CD4-positive, alpha-beta T cell (primary cell): ENCODE data around the gene GTPBP8. TPM values are rescaled to one million over a fixed set of nuclear protein-coding genes. Genes with fewer than 3 reads are reported as not detected.

Experiments
- ATAC-seq: fragments of 200-7000 bp; cut with Tn5 transposase; one replicate; pipeline ENCODE4 v1.10.0; 2022; ENCODE audit warnings: mild to moderate bottlenecking; ENCODE audit not compliant: poor library complexity
- CTCF ChIA-PET: fragments of 350-600 bp; sonication (Branson Sonifier 250); formaldehyde crosslinking; loops from one replicate; lab custom pipeline; 2021; ENCODE audit warnings: antibody characterized with exemption, inconsistent platforms; lab: Charles Lee
- POLR2A ChIA-PET: fragments of 350-600 bp; sonication (Branson Sonifier 250); formaldehyde crosslinking; loops from one replicate; lab custom pipeline; 2021; ENCODE audit warnings: antibody characterized with exemption, inconsistent platforms; lab: Charles Lee
- DNase-seq, 14 experiments: peaks; one replicate each; pipeline ENCODE4 v3.0.0-alpha.2; 2013 to 2020; ENCODE audit warnings: mixed read lengths in 2 of 14
- H3K27ac ChIP-seq, 2 donors: one replicate each; pipeline versions ENCODE4 v1.5.1 to v1.7.0; 2013; ENCODE audit warnings: low read length in 2 of 2, low read depth in 1 of 2, mild to moderate bottlenecking in 1 of 2
- H3K27me3 ChIP-seq, 2 experiments: 1 replicate in 1 of 2; 2 replicates in 1 of 2; pipeline versions ENCODE4 v1.6.1 to v1.7.0; 2013; ENCODE audit warnings: low read length in 2 of 2, control low read depth in 1 of 2, mild to moderate bottlenecking in 1 of 2, moderate library complexity in 1 of 2; ENCODE audit not compliant: insufficient read depth in 2 of 2, control insufficient read depth in 1 of 2
- H3K36me3 ChIP-seq: one replicate; pipeline ENCODE4 v1.6.1; 2013; ENCODE audit warnings: low read length, control low read depth; ENCODE audit not compliant: insufficient read depth
- H3K4me1 ChIP-seq: one replicate; pipeline ENCODE4 v1.6.1; 2013; ENCODE audit warnings: low read length, control low read depth; ENCODE audit not compliant: insufficient read depth
- H3K4me3 ChIP-seq: one replicate; pipeline ENCODE4 v1.5.1; 2013; ENCODE audit warnings: mild to moderate bottlenecking, low read length, moderate library complexity
- H3K9me3 ChIP-seq, 2 experiments: 1 replicate in 1 of 2; 2 replicates in 1 of 2; pipeline versions ENCODE4 v1.6.1 to v1.7.0; 2013; ENCODE audit warnings: low read length in 2 of 2, mild to moderate bottlenecking in 2 of 2, control low read depth in 1 of 2, moderate library complexity in 1 of 2; ENCODE audit not compliant: control insufficient read depth in 1 of 2, insufficient read depth in 1 of 2
- H3K27ac Mint-ChIP-seq: one replicate; pipeline ENCODE4 v1.8.0; 2020; ENCODE audit warnings: mixed read lengths
- H3K27me3 Mint-ChIP-seq: one replicate; pipeline ENCODE4 v1.8.0; 2021; ENCODE audit warnings: mixed read lengths
- H3K36me3 Mint-ChIP-seq: one replicate; pipeline ENCODE4 v1.8.0; 2021; ENCODE audit warnings: low read depth, mixed read lengths
- H3K4me1 Mint-ChIP-seq: one replicate; pipeline ENCODE4 v1.8.0; 2021; ENCODE audit warnings: low read depth, mixed read lengths
- H3K4me3 Mint-ChIP-seq: one replicate; pipeline ENCODE4 v1.8.0; 2020; ENCODE audit warnings: mild to moderate bottlenecking, mixed read lengths
- H3K9me3 Mint-ChIP-seq: one replicate; pipeline ENCODE4 v1.8.0; 2020; ENCODE audit warnings: mixed read lengths
- intact Hi-C, 2 experiments: fragments of 100-400 bp; cut with DNase I in 1 of 2; cut with micrococcal nuclease in 1 of 2; formaldehyde crosslinking; loops; one replicate each; pipeline versions ENCODE4 v1.15.1 to v1.9.0; 2023 to 2025; cut with DNase I, micrococcal nuclease
- total RNA-seq, 174 experiments: library from RNA in 2 of 174; stranded (reverse) in 2 of 174; gene quantifications; one replicate each; pipeline ENCODE4 v1.2.3 and lab custom pipeline; 2021 to 2026
- TF ChIP-seq, protein P1 (sequence below): fragments of 200-600 bp; IDR thresholded peaks from one replicate; pipeline ENCODE4 v1.8.0; 2022; ENCODE audit warnings: antibody characterized with exemption, mild to moderate bottlenecking

Gene GTPBP8
- total RNA-seq, 2 experiments from 2014 or later: 27.0 to 30.3 TPM

DNA sequence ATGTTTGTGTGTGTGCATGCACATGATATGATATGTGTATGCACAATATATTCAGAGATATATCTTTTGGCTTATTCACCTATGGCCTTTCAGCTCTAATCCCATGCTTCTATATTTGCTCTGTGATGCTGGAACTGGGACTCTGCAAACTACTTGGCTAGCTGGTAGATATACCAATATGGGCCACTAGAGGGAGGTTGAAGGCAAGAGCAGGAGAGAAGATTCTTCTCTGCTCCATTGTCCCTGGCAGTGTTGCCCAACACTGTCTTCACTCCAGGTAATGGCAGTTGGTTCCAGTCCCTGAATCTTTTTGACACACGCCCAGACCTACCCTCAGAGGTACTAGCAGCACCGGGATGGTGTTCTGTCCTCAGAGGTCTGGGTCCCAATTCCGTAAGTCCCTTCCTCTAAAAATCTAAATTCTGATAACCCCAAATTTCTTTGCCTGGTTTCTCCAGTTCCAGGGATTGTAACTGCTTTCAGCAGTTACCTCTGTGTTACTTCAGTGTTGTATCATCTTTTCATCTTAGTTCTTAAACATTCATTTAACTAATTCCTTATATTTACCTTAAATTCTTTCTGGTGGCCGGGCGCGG is 44.7 kb downstream of the GTPBP8 start:
- Mint-ChIP-seq H3K4me3 (no peak overlapping the region), H3K9me3 (no peaks in the 10 kb centered on the region), H3K27ac (no peak overlapping the region), H3K27me3 (no peaks in the 10 kb centered on the region), H3K36me3 (no peaks in the 10 kb centered on the region), H3K4me1 (peaks cover 5% of the 10 kb centered on the region)
- Histone ChIP-seq H3K27ac (no peak overlapping the region), H3K27me3 (no peaks in the 10 kb centered on the region), H3K9me3 (no peaks in the 10 kb centered on the region), H3K4me3 (no peak overlapping the region), H3K36me3 (no peaks in the 10 kb centered on the region), H3K4me1 (no peaks in the 10 kb centered on the region)
- TF ChIP-seq, protein P1, sequence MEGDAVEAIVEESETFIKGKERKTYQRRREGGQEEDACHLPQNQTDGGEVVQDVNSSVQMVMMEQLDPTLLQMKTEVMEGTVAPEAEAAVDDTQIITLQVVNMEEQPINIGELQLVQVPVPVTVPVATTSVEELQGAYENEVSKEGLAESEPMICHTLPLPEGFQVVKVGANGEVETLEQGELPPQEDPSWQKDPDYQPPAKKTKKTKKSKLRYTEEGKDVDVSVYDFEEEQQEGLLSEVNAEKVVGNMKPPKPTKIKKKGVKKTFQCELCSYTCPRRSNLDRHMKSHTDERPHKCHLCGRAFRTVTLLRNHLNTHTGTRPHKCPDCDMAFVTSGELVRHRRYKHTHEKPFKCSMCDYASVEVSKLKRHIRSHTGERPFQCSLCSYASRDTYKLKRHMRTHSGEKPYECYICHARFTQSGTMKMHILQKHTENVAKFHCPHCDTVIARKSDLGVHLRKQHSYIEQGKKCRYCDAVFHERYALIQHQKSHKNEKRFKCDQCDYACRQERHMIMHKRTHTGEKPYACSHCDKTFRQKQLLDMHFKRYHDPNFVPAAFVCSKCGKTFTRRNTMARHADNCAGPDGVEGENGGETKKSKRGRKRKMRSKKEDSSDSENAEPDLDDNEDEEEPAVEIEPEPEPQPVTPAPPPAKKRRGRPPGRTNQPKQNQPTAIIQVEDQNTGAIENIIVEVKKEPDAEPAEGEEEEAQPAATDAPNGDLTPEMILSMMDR: peak; percentile 88
- DNase-seq: peak in 10 of 14 experiments; percentile 3 to 76 (median 8)
- ATAC-seq: peak; percentile 84
- ChIA-PET CTCF (interaction anchor here (0.6 to 1.6 kb wide), 18 partner anchors 18 to 393 kb away, joined by 3 to 10 read pairs (median 4); partner anchors contain the start of genes CD200R1 and GTPBP8), POLR2A (interaction anchor here (1.0 kb wide), 3 partner anchors 14 to 44 kb away, joined by 3 to 7 read pairs (median 3); partner anchors contain the start of gene GTPBP8)
- intact Hi-C loops: loop anchor here (5.0 kb wide), 3 partner anchors 252 to 393 kb away; partner anchors contain the start of gene CCDC80 (in 2 of the 2)

DNA sequence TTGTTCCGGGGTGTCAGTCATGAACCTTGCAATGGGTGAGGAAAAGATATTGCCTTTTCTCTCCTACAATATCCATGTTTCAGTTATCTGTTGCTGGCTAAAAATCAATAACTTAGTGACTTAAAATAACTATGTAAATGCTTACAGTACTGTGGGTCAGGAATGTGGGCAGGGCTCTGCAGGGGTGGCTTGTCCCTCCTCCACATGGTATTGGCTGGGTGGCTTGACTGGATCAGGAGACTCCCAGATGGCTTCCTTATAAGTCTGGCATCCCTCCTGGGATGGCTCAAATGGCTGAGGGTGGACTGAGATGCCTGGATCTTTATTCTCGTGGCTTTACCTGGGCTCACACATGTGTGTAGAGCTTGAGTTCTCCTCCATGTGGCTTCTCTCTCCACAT is 47.5 kb downstream of the GTPBP8 start:
- Mint-ChIP-seq H3K4me3 (no peak overlapping the region), H3K27me3 (no peaks in the 10 kb centered on the region), H3K4me1 (peaks cover 5% of the 10 kb centered on the region), H3K36me3 (no peaks in the 10 kb centered on the region), H3K9me3 (no peaks in the 10 kb centered on the region), H3K27ac (no peak overlapping the region)
- TF ChIP-seq, protein P1: no peak
- ChIA-PET POLR2A (no interaction called here), CTCF (no interaction called here)
- no peak for DNase-seq
- Histone ChIP-seq H3K27ac (no peak overlapping the region), H3K36me3 (no peaks in the 10 kb centered on the region), H3K9me3 (no peaks in the 10 kb centered on the region), H3K4me1 (no peaks in the 10 kb centered on the region), H3K27me3 (no peaks in the 10 kb centered on the region), H3K4me3 (no peak overlapping the region)
- ATAC-seq: no peak
- intact Hi-C loops: loop anchor here (5.0 kb wide), 3 partner anchors 249 to 396 kb away; partner anchors contain the start of gene CCDC80 (in 2 of the 2)

DNA sequence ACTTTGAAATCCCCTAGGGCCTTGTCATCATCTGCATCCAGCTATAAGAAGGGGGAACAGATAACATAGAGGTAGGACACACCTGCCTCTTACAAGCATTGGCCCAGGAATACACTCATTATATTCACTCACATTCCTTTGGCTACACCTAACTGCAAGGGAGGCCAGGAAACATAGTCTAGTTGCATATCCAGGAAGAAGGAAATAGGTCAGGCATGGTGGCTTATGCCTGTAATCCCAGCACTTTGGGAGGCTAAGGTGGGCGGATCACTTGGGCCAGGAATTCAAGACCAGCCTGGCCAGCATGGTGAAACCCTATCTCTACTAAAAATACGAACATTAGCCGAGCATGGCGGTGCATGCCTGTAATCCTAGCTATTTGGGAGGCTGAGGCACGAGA is 48.8 kb downstream of the GTPBP8 start:
- intact Hi-C loops: loop anchor here (5.0 kb wide), 3 partner anchors 248 to 397 kb away; partner anchors contain the start of gene CCDC80 (in 2 of the 2)
- H3K27ac Mint-ChIP-seq: no peak overlapping the region
- ChIA-PET CTCF (no interaction called here), POLR2A (interaction anchor here (0.6 kb wide), 1 partner anchor 437 kb away, joined by 3 read pairs; no protein-coding TSS in a partner anchor)
- no peak overlapping the region for H3K27ac ChIP-seq
- H3K4me3 ChIP-seq: no peak overlapping the region
- H3K27me3 ChIP-seq: no peaks in the 10 kb centered on the region
- no peak overlapping the region for H3K4me3 Mint-ChIP-seq
- no peaks in the 10 kb centered on the region for H3K36me3 ChIP-seq
- H3K36me3 Mint-ChIP-seq: no peaks in the 10 kb centered on the region
- H3K4me1 Mint-ChIP-seq: peaks cover 5% of the 10 kb centered on the region
- H3K9me3 Mint-ChIP-seq: no peaks in the 10 kb centered on the region
- no peaks in the 10 kb centered on the region for H3K4me1 ChIP-seq
- DNase-seq: no peak
- no peaks in the 10 kb centered on the region for H3K27me3 Mint-ChIP-seq
- TF ChIP-seq, protein P1: no peak
- no peaks in the 10 kb centered on the region for H3K9me3 ChIP-seq
- no peak for ATAC-seq
